A673 (cell line): ENCODE results near the gene SSR2. TPM values are rescaled to one million over a fixed set of nuclear protein-coding genes. Genes with fewer than 3 reads are reported as not detected.

Source experiments
- BruUV-seq: library from RNA; stranded (reverse); fragments of 400-500 nt; replicated peaks from 2 replicates; lab custom pipeline; 2021; lab: Mats Ljungman, UMichigan
- CTCF ChIA-PET: fragments of 300-600 bp; sonication (Branson Sonifier 250); formaldehyde crosslinking; loops from one replicate; lab custom pipeline; 2022; ENCODE audit warnings: antibody characterized with exemption; lab: Charles Lee
- POLR2A ChIA-PET: fragments of 300-600 bp; sonication (Branson Sonifier 250); formaldehyde crosslinking; loops from one replicate; lab custom pipeline; 2022; ENCODE audit warnings: antibody characterized with exemption; ENCODE audit not compliant: low non-redundant PET; lab: Charles Lee
- DNase-seq: peaks from one replicate; pipeline ENCODE4 v3.0.0-alpha.2; 2015; ENCODE audit warnings: low spot score
- H3K27ac ChIP-seq: fragments of 200-600 bp; sonication (generic); 2 replicates; pipeline ENCODE4 v1.5.1; 2016; ENCODE audit warnings: mixed run types, low read depth, mild to moderate bottlenecking, mixed read lengths, antibody characterized with exemption, low read length; ENCODE audit not compliant: poor library complexity, severe bottlenecking
- H3K27me3 ChIP-seq: fragments of 200-600 bp; sonication (generic); replicated peaks from 2 replicates; pipeline ENCODE4 v1.6.1; 2017; ENCODE audit warnings: mixed run types, low read depth, mild to moderate bottlenecking, mixed read lengths, antibody characterized with exemption, low read length; ENCODE audit not compliant: insufficient read depth, poor library complexity
- H3K36me3 ChIP-seq: fragments of 200-600 bp; sonication (generic); 2 replicates; pipeline ENCODE4 v1.6.1; 2016; ENCODE audit warnings: mixed run types, mild to moderate bottlenecking, mixed read lengths, antibody characterized with exemption, low read length; ENCODE audit not compliant: insufficient read depth, poor library complexity, severe bottlenecking
- H3K4me1 ChIP-seq: fragments of 200-600 bp; sonication (generic); 2 replicates; pipeline ENCODE4 v1.6.1; 2017; ENCODE audit warnings: mixed run types, mild to moderate bottlenecking, mixed read lengths, antibody characterized with exemption, low read length; ENCODE audit not compliant: insufficient read depth, poor library complexity, severe bottlenecking
- H3K4me3 ChIP-seq: fragments of 200-600 bp; sonication (generic); 2 replicates; pipeline ENCODE4 v1.5.1; 2016; ENCODE audit warnings: low read depth, mixed run types, mild to moderate bottlenecking, mixed read lengths, low read length; ENCODE audit not compliant: poor library complexity, severe bottlenecking
- H3K9me3 ChIP-seq: fragments of 200-600 bp; sonication (generic); 2 replicates; pipeline ENCODE4 v1.6.1; 2016; ENCODE audit warnings: mixed run types, low read depth, mild to moderate bottlenecking, mixed read lengths, antibody characterized with exemption, low read length; ENCODE audit not compliant: poor library complexity, severe bottlenecking
- EZH2 ChIP-seq: fragments of 200-600 bp; sonication (generic); IDR thresholded peaks from 2 replicates; pipeline ENCODE4 v1.6.1; 2017; ENCODE audit warnings: borderline replicate concordance, low read depth, mild to moderate bottlenecking, mixed read lengths, antibody characterized with exemption, low read length; ENCODE audit not compliant: poor library complexity, severe bottlenecking
- intact Hi-C: fragments of 100-400 bp; cut with micrococcal nuclease; formaldehyde crosslinking; loops from one replicate; pipeline ENCODE4 v1.10.0; 2022; ENCODE audit not compliant: unreplicated experiment
- total RNA-seq: library from RNA; stranded (reverse); gene quantifications from 2 replicates; pipeline ENCODE4 v1.2.3, GENCODE V29; 2021
- TF ChIP-seq, protein P1 (sequence below): fragments of 300-800, 200-600 bp; sonication (generic); conservative IDR thresholded peaks from 2 replicates; pipeline ENCODE4 v1.5.1; 2017; ENCODE audit warnings: low read depth, mild to moderate bottlenecking, antibody characterized with exemption, low read length, moderate library complexity, mixed read lengths

The SSR2 gene
- total RNA-seq, 1 experiment from 2014 or later, result 233 TPM

- H3K36me3 ChIP-seq, result no peaks in the 10 kb centered on the region
Observed at GRCh38 chr1:155984341-155984740, 36.4 kb downstream of the SSR2 start.

GRCh38 chr1:155983191-155984024 lies 37.3 kb downstream of the SSR2 start:
- Histone ChIP-seq H3K27ac (peak overlapping the region; percentile 95), H3K27me3 (no peaks in the 10 kb centered on the region), H3K4me1 (peaks cover 59% of the 10 kb centered on the region), H3K4me3 (peak overlapping the region; percentile 95), H3K36me3 (no peaks in the 10 kb centered on the region), H3K9me3 (no peaks in the 10 kb centered on the region)
- intact Hi-C loops, result no loop called here
- BruUV-seq, result no TSS peak
- peak; percentile 89 for DNase-seq
- ChIA-PET POLR2A (interaction anchor here (0.5 to 0.6 kb wide), 3 partner anchors 24 to 79 kb away, joined by 4 to 9 read pairs (median 6); no protein-coding TSS in a partner anchor), CTCF (interaction anchor here (0.5 to 1.2 kb wide), 4 partner anchors 45 to 242 kb away, joined by 3 to 6 read pairs (median 4); no protein-coding TSS in a partner anchor)
- no peak for TF ChIP-seq EZH2
- TF ChIP-seq, protein P1, sequence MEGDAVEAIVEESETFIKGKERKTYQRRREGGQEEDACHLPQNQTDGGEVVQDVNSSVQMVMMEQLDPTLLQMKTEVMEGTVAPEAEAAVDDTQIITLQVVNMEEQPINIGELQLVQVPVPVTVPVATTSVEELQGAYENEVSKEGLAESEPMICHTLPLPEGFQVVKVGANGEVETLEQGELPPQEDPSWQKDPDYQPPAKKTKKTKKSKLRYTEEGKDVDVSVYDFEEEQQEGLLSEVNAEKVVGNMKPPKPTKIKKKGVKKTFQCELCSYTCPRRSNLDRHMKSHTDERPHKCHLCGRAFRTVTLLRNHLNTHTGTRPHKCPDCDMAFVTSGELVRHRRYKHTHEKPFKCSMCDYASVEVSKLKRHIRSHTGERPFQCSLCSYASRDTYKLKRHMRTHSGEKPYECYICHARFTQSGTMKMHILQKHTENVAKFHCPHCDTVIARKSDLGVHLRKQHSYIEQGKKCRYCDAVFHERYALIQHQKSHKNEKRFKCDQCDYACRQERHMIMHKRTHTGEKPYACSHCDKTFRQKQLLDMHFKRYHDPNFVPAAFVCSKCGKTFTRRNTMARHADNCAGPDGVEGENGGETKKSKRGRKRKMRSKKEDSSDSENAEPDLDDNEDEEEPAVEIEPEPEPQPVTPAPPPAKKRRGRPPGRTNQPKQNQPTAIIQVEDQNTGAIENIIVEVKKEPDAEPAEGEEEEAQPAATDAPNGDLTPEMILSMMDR, result 0 out of 2 replicates have a peak, but pooled peaks have one; percentile 8

More at GRCh38 chr1:155984341-155984740, 36.4 kb downstream of the SSR2 start:
- DNase-seq, result no peak
- POLR2A ChIA-PET, result no interaction called here
- no peaks in the 10 kb centered on the region for H3K9me3 ChIP-seq
- peaks cover 51% of the 10 kb centered on the region for H3K4me1 ChIP-seq
- intact Hi-C loops, result no loop called here
- no peak overlapping the region for H3K4me3 ChIP-seq
- CTCF ChIA-PET, result interaction anchor here (1.2 kb wide), 1 partner anchor 46 kb away, joined by 3 read pairs; no protein-coding TSS in a partner anchor
- H3K27me3 ChIP-seq, result no peaks in the 10 kb centered on the region
- BruUV-seq, result no TSS peak
- peak overlapping the region; percentile 95 for H3K27ac ChIP-seq
- TF ChIP-seq, protein P1, result no peak
- TF ChIP-seq EZH2, result no peak

- intact Hi-C loops, result no loop called here
- Histone ChIP-seq H3K4me3 (peak overlapping the region; percentile 95), H3K9me3 (no peaks in the 10 kb centered on the region), H3K27ac (peak overlapping the region; percentile 95), H3K27me3 (no peaks in the 10 kb centered on the region), H3K4me1 (peaks cover 63% of the 10 kb centered on the region), H3K36me3 (no peaks in the 10 kb centered on the region)
- POLR2A ChIA-PET, result no interaction called here
- no peak for TF ChIP-seq EZH2
- TF ChIP-seq, protein P1, result no peak
- CTCF ChIA-PET, result no interaction called here
- DNase-seq, result no peak
- no TSS peak for BruUV-seq
Observed at GRCh38 chr1:155982106-155982505, 38.6 kb downstream of the SSR2 start.
